ENCODE data around the gene EPHB2.

Gene EPHB2

GRCh38 chr1:22851517-22851916 lies 140.9 kb downstream of the EPHB2 start:
- H3K9ac ChIP-seq (ENCODE audit: low read length): no peak overlapping the region
- H3K4me3 ChIP-seq (ENCODE audit: low read depth, low read length): no peak overlapping the region
- H3K36me3 ChIP-seq (ENCODE audit: control insufficient read depth, insufficient read depth, low read length): no peaks in the 10 kb centered on the region
- peaks cover 9% of the 10 kb centered on the region; the same call in 1 of the 2 replicates for H3K27me3 ChIP-seq (ENCODE audit: control insufficient read depth, insufficient read depth, low read length)
- H3K27ac ChIP-seq (ENCODE audit: low read depth, low read length): no peak overlapping the region
- peaks cover 13% of the 10 kb centered on the region; the same call in 1 of the 2 replicates for H3K4me1 ChIP-seq (ENCODE audit: control insufficient read depth, insufficient read depth, low read length)
- H3K9me3 ChIP-seq (ENCODE audit: control insufficient read depth, insufficient read depth, low read depth, low read length): no peaks in the 10 kb centered on the region

DNA sequence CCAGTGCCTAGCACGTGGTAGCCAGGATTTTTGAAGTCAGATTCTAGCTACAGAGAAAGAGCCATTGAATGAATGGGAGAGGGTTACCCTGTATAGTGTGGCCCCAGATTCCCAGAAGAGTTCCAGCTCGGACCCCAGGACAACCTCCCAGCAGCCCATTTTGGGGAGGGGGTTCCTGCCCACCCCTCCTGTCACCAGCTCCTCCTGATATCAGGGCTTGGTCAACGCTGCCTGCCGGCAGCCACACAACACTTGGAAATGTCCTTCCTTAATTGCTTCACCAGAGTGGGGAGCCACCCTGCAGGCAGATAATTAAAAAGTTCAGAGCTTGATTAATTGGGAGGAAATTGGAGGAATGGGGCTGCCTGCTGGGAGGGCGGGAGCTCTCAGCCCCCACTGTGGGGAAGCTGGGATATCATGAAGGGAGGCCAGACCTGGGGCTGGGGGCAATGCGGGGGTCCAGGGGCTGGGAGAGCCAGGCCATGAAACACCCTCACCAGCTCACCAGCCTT lies 141.6 kb downstream of the EPHB2 start:
- Histone ChIP-seq H3K9me3 (ENCODE audit: control insufficient read depth, insufficient read depth, low read depth, low read length) (no peaks in the 10 kb centered on the region), H3K27me3 (ENCODE audit: control insufficient read depth, insufficient read depth, low read length) (peaks cover 9% of the 10 kb centered on the region; the same call in 1 of the 2 replicates), H3K36me3 (ENCODE audit: control insufficient read depth, insufficient read depth, low read length) (no peaks in the 10 kb centered on the region), H3K27ac (ENCODE audit: low read depth, low read length) (no peak overlapping the region), H3K9ac (ENCODE audit: low read length) (no peak overlapping the region), H3K4me1 (ENCODE audit: control insufficient read depth, insufficient read depth, low read length) (peaks cover 10% of the 10 kb centered on the region; the same call in 1 of the 2 replicates), H3K4me3 (ENCODE audit: low read depth, low read length) (no peak overlapping the region)

DNA sequence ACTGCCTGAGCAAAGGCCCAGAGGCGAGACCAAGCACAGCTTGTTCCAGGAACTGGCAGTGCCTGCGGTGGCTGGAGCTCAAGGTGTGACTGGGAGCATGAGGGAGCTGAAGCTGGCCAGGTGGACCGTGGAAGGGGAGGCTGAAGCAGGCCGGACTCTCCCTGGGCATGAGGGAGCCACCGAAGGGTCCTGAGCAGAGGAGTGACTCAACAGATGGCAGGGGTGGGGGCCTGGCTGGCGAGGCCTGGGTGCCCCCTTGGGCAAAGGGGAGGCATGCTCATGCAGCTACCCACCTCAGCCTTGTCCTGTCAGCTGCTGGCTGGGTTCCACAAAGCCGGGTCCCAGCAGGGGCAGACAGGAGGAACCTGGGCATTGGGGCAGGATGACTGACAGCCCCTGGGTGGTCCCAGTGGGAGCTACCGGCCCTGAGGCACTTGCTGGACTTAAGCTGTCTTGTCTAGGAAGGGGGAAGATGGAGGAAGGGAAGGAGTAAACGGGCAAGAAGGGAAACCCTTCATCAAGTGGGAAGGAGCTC lies 143.1 kb downstream of the EPHB2 start:
- Histone ChIP-seq H3K36me3 (ENCODE audit: control insufficient read depth, insufficient read depth, low read length) (no peaks in the 10 kb centered on the region), H3K9ac (ENCODE audit: low read length) (no peak overlapping the region), H3K27ac (ENCODE audit: low read depth, low read length) (no peak overlapping the region), H3K4me1 (ENCODE audit: control insufficient read depth, insufficient read depth, low read length) (peaks cover 10% of the 10 kb centered on the region; the same call in 1 of the 2 replicates), H3K9me3 (ENCODE audit: control insufficient read depth, insufficient read depth, low read depth, low read length) (no peaks in the 10 kb centered on the region), H3K4me3 (ENCODE audit: low read depth, low read length) (no peak overlapping the region), H3K27me3 (ENCODE audit: control insufficient read depth, insufficient read depth, low read length) (peaks cover 9% of the 10 kb centered on the region; the same call in 1 of the 2 replicates)

DNA sequence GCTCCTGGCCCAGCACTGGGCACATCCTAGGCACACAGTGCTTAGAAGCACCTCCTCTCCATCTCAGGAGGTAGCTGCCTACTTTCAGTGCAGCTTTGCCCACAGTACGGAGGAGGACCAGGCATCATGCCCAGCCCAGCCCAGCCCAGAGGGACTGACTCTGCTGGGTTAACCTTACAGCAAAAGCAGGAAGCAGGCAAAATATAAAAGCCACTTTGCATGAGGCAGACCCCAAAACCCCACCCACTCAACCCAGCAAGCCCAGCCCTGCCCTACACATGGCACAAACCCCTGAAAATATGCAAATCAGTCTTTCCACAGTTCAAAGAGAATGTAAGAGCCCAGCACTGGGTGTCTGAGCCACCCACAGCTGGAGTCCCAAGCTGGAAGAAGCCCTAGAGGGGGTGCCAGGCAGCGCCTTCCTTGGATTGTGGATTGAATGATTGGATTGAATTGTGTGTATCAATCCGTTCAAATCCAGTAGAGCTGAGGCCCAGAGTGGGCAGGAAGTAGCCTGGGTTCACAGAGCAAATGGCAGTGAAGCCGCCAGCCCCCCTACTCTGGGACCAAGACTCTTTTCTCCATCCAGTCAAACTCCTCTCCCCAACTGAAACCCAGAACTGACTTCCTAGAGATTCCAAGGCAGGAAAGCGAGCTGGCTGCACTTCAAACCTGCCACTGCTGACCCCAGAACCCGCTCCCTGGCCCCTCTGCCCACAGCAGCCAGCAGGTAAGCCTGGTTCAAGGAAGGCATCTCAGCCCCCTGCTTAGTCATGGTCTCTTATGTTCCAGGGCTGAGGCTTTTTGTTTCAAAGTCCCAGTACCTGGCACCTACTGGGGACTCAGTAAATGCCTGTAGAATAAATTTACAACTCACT lies 144.3 kb downstream of the EPHB2 start:
- Histone ChIP-seq H3K9me3 (ENCODE audit: control insufficient read depth, insufficient read depth, low read depth, low read length) (no peaks in the 10 kb centered on the region), H3K27ac (ENCODE audit: low read depth, low read length) (0 out of 2 replicates have a peak overlapping the region, but pooled peaks have one; percentile 26), H3K36me3 (ENCODE audit: control insufficient read depth, insufficient read depth, low read length) (no peaks in the 10 kb centered on the region), H3K9ac (ENCODE audit: low read length) (peak overlapping the region; percentile 13), H3K4me3 (ENCODE audit: low read depth, low read length) (no peak overlapping the region), H3K4me1 (ENCODE audit: control insufficient read depth, insufficient read depth, low read length) (peaks cover 10% of the 10 kb centered on the region; the same call in 1 of the 2 replicates), H3K27me3 (ENCODE audit: control insufficient read depth, insufficient read depth, low read length) (peaks cover 9% of the 10 kb centered on the region; the same call in 1 of the 2 replicates)

DNA sequence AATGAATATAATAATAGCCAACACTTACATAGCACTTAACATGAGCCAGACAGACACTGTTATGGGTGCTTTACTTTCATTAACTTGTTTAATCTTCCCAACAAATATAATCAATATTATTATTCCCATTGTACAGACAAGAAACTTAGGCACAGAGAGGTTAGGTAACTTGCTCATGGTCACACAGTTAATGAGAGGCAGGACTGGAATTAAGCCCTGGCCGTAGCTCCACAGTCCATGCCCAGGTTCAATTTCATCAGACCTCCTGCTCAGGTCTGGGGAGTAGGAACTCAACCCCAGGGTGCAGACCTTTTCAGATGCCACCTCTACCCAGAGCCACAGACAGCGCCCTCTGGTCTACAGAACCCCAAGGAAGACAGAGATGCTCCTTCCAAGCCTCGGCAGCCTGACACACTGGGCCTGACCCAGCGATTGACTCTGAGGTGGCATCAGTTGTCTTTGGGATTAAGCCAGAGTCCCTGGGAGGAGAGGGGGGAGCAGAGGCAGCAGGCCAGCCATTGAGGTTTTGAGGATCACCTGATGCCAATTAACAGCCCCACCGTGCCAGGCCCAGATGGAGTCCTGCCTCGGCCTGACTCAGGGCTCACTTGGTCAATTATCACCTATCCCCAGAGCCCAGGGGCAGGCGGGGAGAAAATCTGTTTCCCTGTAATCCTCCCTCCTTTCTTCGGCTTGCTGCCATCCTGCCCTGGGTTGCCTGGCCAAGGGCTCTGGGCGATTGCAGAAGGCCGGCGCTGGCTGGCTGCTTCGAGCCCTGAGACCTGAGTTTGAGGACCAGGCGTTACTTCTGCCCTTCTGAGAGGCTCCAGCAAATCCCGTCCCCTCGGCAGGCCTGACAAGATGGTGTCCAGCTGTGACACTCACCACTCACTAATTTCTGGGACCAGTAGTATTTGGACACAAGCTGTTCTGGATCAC lies 145.3 kb downstream of the EPHB2 start:
- no peak overlapping the region for H3K27ac ChIP-seq (ENCODE audit: low read depth, low read length)
- no peaks in the 10 kb centered on the region for H3K36me3 ChIP-seq (ENCODE audit: control insufficient read depth, insufficient read depth, low read length)
- H3K9ac ChIP-seq (ENCODE audit: low read length): no peak overlapping the region
- H3K27me3 ChIP-seq (ENCODE audit: control insufficient read depth, insufficient read depth, low read length): peaks cover 9% of the 10 kb centered on the region; the same call in 1 of the 2 replicates
- no peak overlapping the region for H3K4me3 ChIP-seq (ENCODE audit: low read depth, low read length)
- H3K9me3 ChIP-seq (ENCODE audit: control insufficient read depth, insufficient read depth, low read depth, low read length): no peaks in the 10 kb centered on the region
- H3K4me1 ChIP-seq (ENCODE audit: control insufficient read depth, insufficient read depth, low read length): peaks cover 10% of the 10 kb centered on the region; the same call in 1 of the 2 replicates

DNA sequence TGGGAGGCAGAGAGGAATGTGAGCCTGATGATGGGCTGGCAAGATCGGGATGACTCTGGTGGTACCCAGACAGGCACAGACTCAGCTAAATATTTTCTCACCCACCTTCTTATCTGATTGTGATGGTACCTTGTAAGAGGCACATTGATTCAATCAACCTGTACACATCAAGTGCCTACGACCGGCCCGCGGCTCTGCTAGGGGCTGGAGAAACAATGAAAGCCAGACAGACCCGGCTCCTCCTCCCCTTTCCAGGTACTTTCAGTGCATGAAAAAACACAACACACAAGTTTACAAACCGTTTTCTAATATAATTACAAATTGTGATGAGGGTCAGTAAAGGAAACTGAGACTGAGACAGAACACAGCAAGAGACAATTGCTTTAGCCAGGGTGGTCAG lies 147.0 kb downstream of the EPHB2 start:
- Histone ChIP-seq H3K9ac (ENCODE audit: low read length) (no peak overlapping the region), H3K27me3 (ENCODE audit: control insufficient read depth, insufficient read depth, low read length) (no peaks in the 10 kb centered on the region), H3K27ac (ENCODE audit: low read depth, low read length) (no peak overlapping the region), H3K36me3 (ENCODE audit: control insufficient read depth, insufficient read depth, low read length) (no peaks in the 10 kb centered on the region), H3K4me3 (ENCODE audit: low read depth, low read length) (no peak overlapping the region), H3K4me1 (ENCODE audit: control insufficient read depth, insufficient read depth, low read length) (peaks cover 12% of the 10 kb centered on the region; the same call in 1 of the 2 replicates), H3K9me3 (ENCODE audit: control insufficient read depth, insufficient read depth, low read depth, low read length) (no peaks in the 10 kb centered on the region)

GRCh38 chr1:22860414-22860800 lies 149.8 kb downstream of the EPHB2 start:
- no peaks in the 10 kb centered on the region for H3K36me3 ChIP-seq (ENCODE audit: control insufficient read depth, insufficient read depth, low read length)
- no peaks in the 10 kb centered on the region for H3K9me3 ChIP-seq (ENCODE audit: control insufficient read depth, insufficient read depth, low read depth, low read length)
- H3K27ac ChIP-seq (ENCODE audit: low read depth, low read length): no peak overlapping the region
- no peaks in the 10 kb centered on the region for H3K27me3 ChIP-seq (ENCODE audit: control insufficient read depth, insufficient read depth, low read length)
- H3K4me3 ChIP-seq (ENCODE audit: low read depth, low read length): no peak overlapping the region
- no peak overlapping the region for H3K9ac ChIP-seq (ENCODE audit: low read length)
- H3K4me1 ChIP-seq (ENCODE audit: control insufficient read depth, insufficient read depth, low read length): peaks cover 3% of the 10 kb centered on the region; the same call in 1 of the 2 replicates

GRCh38 chr1:22860883-22861385 lies 150.3 kb downstream of the EPHB2 start:
- Histone ChIP-seq H3K9ac (ENCODE audit: low read length) (no peak overlapping the region), H3K36me3 (ENCODE audit: control insufficient read depth, insufficient read depth, low read length) (no peaks in the 10 kb centered on the region), H3K27ac (ENCODE audit: low read depth, low read length) (no peak overlapping the region), H3K4me3 (ENCODE audit: low read depth, low read length) (no peak overlapping the region), H3K9me3 (ENCODE audit: control insufficient read depth, insufficient read depth, low read depth, low read length) (no peaks in the 10 kb centered on the region), H3K4me1 (ENCODE audit: control insufficient read depth, insufficient read depth, low read length) (peaks cover 2% of the 10 kb centered on the region; the same call in 1 of the 2 replicates), H3K27me3 (ENCODE audit: control insufficient read depth, insufficient read depth, low read length) (no peaks in the 10 kb centered on the region)

GRCh38 chr1:22861764-22862440 lies 151.3 kb downstream of the EPHB2 start:
- Histone ChIP-seq H3K27ac (ENCODE audit: low read depth, low read length) (no peak overlapping the region), H3K27me3 (ENCODE audit: control insufficient read depth, insufficient read depth, low read length) (no peaks in the 10 kb centered on the region), H3K36me3 (ENCODE audit: control insufficient read depth, insufficient read depth, low read length) (no peaks in the 10 kb centered on the region), H3K4me3 (ENCODE audit: low read depth, low read length) (no peak overlapping the region), H3K9me3 (ENCODE audit: control insufficient read depth, insufficient read depth, low read depth, low read length) (no peaks in the 10 kb centered on the region), H3K4me1 (ENCODE audit: control insufficient read depth, insufficient read depth, low read length) (peaks cover 2% of the 10 kb centered on the region; the same call in 1 of the 2 replicates), H3K9ac (ENCODE audit: low read length) (no peak overlapping the region)

DNA sequence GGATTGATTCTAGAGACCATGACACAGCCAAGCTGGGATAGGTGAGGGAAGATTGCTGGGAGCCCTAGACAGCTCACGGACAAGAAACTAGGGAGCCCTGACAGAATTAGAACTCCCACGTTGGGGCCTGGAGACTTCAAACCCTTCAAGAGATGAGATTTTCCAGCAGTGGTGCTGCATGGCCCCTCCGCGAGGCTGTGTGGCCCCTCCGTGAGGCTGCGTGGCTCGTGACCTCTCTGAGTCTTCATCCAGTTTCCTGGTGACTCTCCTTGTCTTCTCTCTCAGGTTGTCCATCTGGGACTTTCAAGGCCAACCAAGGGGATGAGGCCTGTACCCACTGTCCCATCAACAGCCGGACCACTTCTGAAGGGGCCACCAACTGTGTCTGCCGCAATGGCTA lies 152.1 kb downstream of the EPHB2 start:
- no peaks in the 10 kb centered on the region for H3K27me3 ChIP-seq (ENCODE audit: control insufficient read depth, insufficient read depth, low read length)
- no peak overlapping the region for H3K4me3 ChIP-seq (ENCODE audit: low read depth, low read length)
- H3K27ac ChIP-seq (ENCODE audit: low read depth, low read length): no peak overlapping the region
- no peaks in the 10 kb centered on the region for H3K36me3 ChIP-seq (ENCODE audit: control insufficient read depth, insufficient read depth, low read length)
- no peak overlapping the region for H3K9ac ChIP-seq (ENCODE audit: low read length)
- peaks cover 2% of the 10 kb centered on the region; the same call in 1 of the 2 replicates for H3K4me1 ChIP-seq (ENCODE audit: control insufficient read depth, insufficient read depth, low read length)
- H3K9me3 ChIP-seq (ENCODE audit: control insufficient read depth, insufficient read depth, low read depth, low read length): no peaks in the 10 kb centered on the region
